ENCODE results near the gene TRUB2.

- TF ChIP-seq POLR2AphosphoS5 (IDR thresholded peaks at IDR 0.05; ENCODE audit: low read depth, low read length) (no peak), KDM1A (IDR thresholded peaks at IDR 0.05; ENCODE audit: borderline replicate concordance, low read length) (no peak), SIX5 (IDR thresholded peaks at IDR 0.05; ENCODE audit: low read depth, low read length) (no peak), KDM5A (IDR thresholded peaks at IDR 0.05; ENCODE audit: low read length) (no peak), CTCF (IDR thresholded peaks at IDR 0.05; ENCODE audit: control extremely low read depth in 1 of 3, insufficient read depth in 1 of 3, low read depth in 1 of 3, low read length in 3 of 3) (no peak), EP300 (IDR thresholded peaks at IDR 0.05; ENCODE audit: borderline replicate concordance in 1 of 2, low read depth in 2 of 2, low read length in 2 of 2) (no peak), CEBPB (IDR thresholded peaks at IDR 0.05; ENCODE audit: low read depth, low read length) (no peak), ZNF274 (IDR thresholded peaks at IDR 0.05; ENCODE audit: borderline replicate concordance, extremely low read depth, low read length) (no peak), EZH2 (IDR thresholded peaks at IDR 0.05; ENCODE audit: low read depth, low read length, severe bottlenecking) (no peak)
- TF ChIP-seq, protein P1, sequence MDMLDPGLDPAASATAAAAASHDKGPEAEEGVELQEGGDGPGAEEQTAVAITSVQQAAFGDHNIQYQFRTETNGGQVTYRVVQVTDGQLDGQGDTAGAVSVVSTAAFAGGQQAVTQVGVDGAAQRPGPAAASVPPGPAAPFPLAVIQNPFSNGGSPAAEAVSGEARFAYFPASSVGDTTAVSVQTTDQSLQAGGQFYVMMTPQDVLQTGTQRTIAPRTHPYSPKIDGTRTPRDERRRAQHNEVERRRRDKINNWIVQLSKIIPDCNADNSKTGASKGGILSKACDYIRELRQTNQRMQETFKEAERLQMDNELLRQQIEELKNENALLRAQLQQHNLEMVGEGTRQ (IDR thresholded peaks at IDR 0.05; ENCODE audit: low read length), result no peak
These were observed 64.3 kb downstream of the TRUB2 start for GRCh38 chr9:128257907-128258306.
